NCI-H69 (cell line): ENCODE measurements around the gene PLXDC2.
"Not testable (repeated sequence)": the region's sequence is repeated elsewhere in the genome, so short reads cannot be mapped to it uniquely, and the experiment has no call there.

ENCODE experiments used
- DNase-seq: peaks from one replicate; lab custom pipeline; 2025; lab: John Stamatoyannopoulos, UW

Gene PLXDC2

GRCh38 chr10:20202337-20202736 is 386.1 kb downstream of the PLXDC2 start:
- DNase-seq: no peak

GRCh38 chr10:20207653-20208052 is 391.4 kb downstream of the PLXDC2 start:
- DNase-seq: no peak

GRCh38 chr10:20209098-20209497 is 392.9 kb downstream of the PLXDC2 start:
- not testable (repeated sequence) for DNase-seq

- DNase-seq: no peak
Measured at GRCh38 chr10:20215547-20216152, 399.4 kb downstream of the PLXDC2 start.

GRCh38 chr10:20221356-20221755 is 405.1 kb downstream of the PLXDC2 start:
- no peak for DNase-seq

- no peak for DNase-seq
Measured at GRCh38 chr10:20228729-20229128, 412.5 kb downstream of the PLXDC2 start.

GRCh38 chr10:20232079-20232705 is 416.0 kb downstream of the PLXDC2 start:
- DNase-seq: no peak

- no peak for DNase-seq
Measured at GRCh38 chr10:20233423-20233822, 417.2 kb downstream of the PLXDC2 start.

GRCh38 chr10:20234579-20234978 is 418.3 kb downstream of the PLXDC2 start:
- no peak for DNase-seq

GRCh38 chr10:20237091-20237570 is 420.9 kb downstream of the PLXDC2 start:
- no peak for DNase-seq

GRCh38 chr10:20237586-20237985 is 421.4 kb downstream of the PLXDC2 start:
- no peak for DNase-seq

GRCh38 chr10:20240643-20241042 is 424.4 kb downstream of the PLXDC2 start:
- no peak for DNase-seq

GRCh38 chr10:20247454-20247853 is 431.2 kb downstream of the PLXDC2 start:
- no peak for DNase-seq

- DNase-seq: no peak
Measured at GRCh38 chr10:20247891-20248708, 431.9 kb downstream of the PLXDC2 start.

- no peak for DNase-seq
Measured at GRCh38 chr10:20254078-20254477, 437.8 kb downstream of the PLXDC2 start.

GRCh38 chr10:20254497-20254896 is 438.3 kb downstream of the PLXDC2 start:
- no peak for DNase-seq

GRCh38 chr10:20256969-20257368 is 440.7 kb downstream of the PLXDC2 start:
- no peak for DNase-seq

- peak; percentile 59 for DNase-seq
Measured at GRCh38 chr10:20257422-20257821, 441.2 kb downstream of the PLXDC2 start.

- DNase-seq: no peak
Measured at GRCh38 chr10:20265146-20265545, 448.9 kb downstream of the PLXDC2 start.

- DNase-seq: no peak
Measured at GRCh38 chr10:20267734-20268133, 451.5 kb downstream of the PLXDC2 start.

- no peak for DNase-seq
Measured at GRCh38 chr10:20271490-20271889, 455.3 kb downstream of the PLXDC2 start.

GRCh38 chr10:20272608-20273007 is 456.4 kb downstream of the PLXDC2 start:
- DNase-seq: no peak

- no peak for DNase-seq
Measured at GRCh38 chr10:20274571-20274970, 458.3 kb downstream of the PLXDC2 start.
